ENCODE results near the gene CLDN19. TPM values are rescaled to one million over a fixed set of nuclear protein-coding genes. Genes with fewer than 3 reads are reported as not detected.

Gene CLDN19
- total RNA-seq, 1 experiment from 2014 or later: not detected

GRCh38 chr1:42684139-42684538 is 55.9 kb downstream of the CLDN19 start:
- Histone ChIP-seq H3K4me3 (replicated peaks in 1 of 2; ENCODE audit: low read depth in 1 of 2, low read length in 2 of 2) (peak overlapping the region; percentile 86 to 88), H3K27ac (ENCODE audit: low read depth, low read length) (peak overlapping the region; percentile 87; the same call in 1 of the 2 replicates), H3K9me2 (ENCODE audit: insufficient read depth) (no peaks in the 10 kb centered on the region), H3K9ac (ENCODE audit: low read length) (peak overlapping the region; percentile 94), H4K20me1 (ENCODE audit: insufficient read depth) (peaks cover 55% of the 10 kb centered on the region; the same call in 1 of the 2 replicates), H3K4me2 (ENCODE audit: low read length) (peak overlapping the region; percentile 78), H3K4me1 (ENCODE audit: control insufficient read depth in 1 of 2, insufficient read depth in 2 of 2, low read length in 2 of 2) (peaks cover 11 to 35% of the 10 kb centered on the region in 2 experiments), H3K36me3 (ENCODE audit: control insufficient read depth in 1 of 2, insufficient read depth in 2 of 2, low read length in 2 of 2) (peaks cover 16 to 47% of the 10 kb centered on the region in 2 experiments; a peak in 2 of 4 replicates), H3K27me3 (ENCODE audit: insufficient read depth, low read length) (no peaks in the 10 kb centered on the region), H2AFZ (ENCODE audit: low read depth, low read length, poor library complexity, severe bottlenecking) (no peak overlapping the region), H3K79me2 (ENCODE audit: insufficient read depth, low read length) (peaks cover 81% of the 10 kb centered on the region), H3K9me3 (ENCODE audit: control insufficient read depth in 1 of 2, insufficient read depth in 1 of 2, low read depth in 1 of 2, low read length in 2 of 2) (no peaks in the 10 kb centered on the region)
- ChIA-PET POLR2A (no interaction called here), CTCF (no interaction called here), RAD21 (ENCODE audit: low non-redundant PET in 1 of 2, low total read pairs in 2 of 2, uncharacterized antibody in 2 of 2, unreplicated experiment in 2 of 2) (no interaction called here)
- TF ChIP-seq YY1 (IDR thresholded peaks at IDR 0.05; ENCODE audit: extremely low read depth, insufficient replicate concordance, low read depth, low read length) (peak; percentile 70), FOSL1 (IDR thresholded peaks at IDR 0.05; ENCODE audit: low read depth) (no peak), ZBTB33 (IDR thresholded peaks at IDR 0.05; ENCODE audit: extremely low read depth, insufficient replicate concordance, low read length) (no peak), TCF7L2 (IDR thresholded peaks at IDR 0.05; ENCODE audit: borderline replicate concordance, extremely low read depth, insufficient read depth, insufficient read length) (no peak)
- BruUV-seq (replicated peaks): no TSS peak
- ATAC-seq (no peak), DNase-seq (ENCODE audit: low read depth, low spot score) (no peak)
- intact Hi-C loops (cut with micrococcal nuclease): no loop called here

Other genes with a start within 250 kb of the CLDN19 start
- gene PPIH, start 81.8 kb downstream of the CLDN19 start, total RNA-seq (2021; ENCODE audit: unreplicated experiment): 100 TPM
- gene YBX1, start 57.8 kb downstream of the CLDN19 start, total RNA-seq (2021; ENCODE audit: unreplicated experiment): 1,009 TPM
- 32.9 TPM for gene P3H1, start 26.8 kb upstream of the CLDN19 start, total RNA-seq (2021; ENCODE audit: unreplicated experiment)
- 5.8 TPM for gene C1orf50, start 27.0 kb upstream of the CLDN19 start, total RNA-seq (2021; ENCODE audit: unreplicated experiment)
- 0.34 TPM for gene TMEM269, start 44.8 kb upstream of the CLDN19 start, total RNA-seq (2021; ENCODE audit: unreplicated experiment)
- 5.4 TPM for gene ERMAP, start 76.9 kb upstream of the CLDN19 start, total RNA-seq (2021; ENCODE audit: unreplicated experiment)
- gene SVBP, start 77.2 kb upstream of the CLDN19 start, total RNA-seq (2021; ENCODE audit: unreplicated experiment): 14.4 TPM
- 11.1 TPM for gene ZNF691, start 106.4 kb upstream of the CLDN19 start, total RNA-seq (2021; ENCODE audit: unreplicated experiment)
- 248 TPM for gene SLC2A1, start 218.6 kb upstream of the CLDN19 start, total RNA-seq (2021; ENCODE audit: unreplicated experiment)